HG03460 (cell line): ENCODE measurements around the gene PMM2.
A peak's percentile ranks its signal among the peaks of the same experiment; 100 is the strongest.

ENCODE experiments used
- ATAC-seq: cut with Tn5 transposase; IDR thresholded peaks from one replicate; pipeline ENCODE4 v1.9.1; 2021; ENCODE audit not compliant: unreplicated experiment

PMM2 gene

GRCh38 chr16:8885674-8886592 lies 88.3 kb downstream of the PMM2 start:
- ATAC-seq, result no peak

DNA sequence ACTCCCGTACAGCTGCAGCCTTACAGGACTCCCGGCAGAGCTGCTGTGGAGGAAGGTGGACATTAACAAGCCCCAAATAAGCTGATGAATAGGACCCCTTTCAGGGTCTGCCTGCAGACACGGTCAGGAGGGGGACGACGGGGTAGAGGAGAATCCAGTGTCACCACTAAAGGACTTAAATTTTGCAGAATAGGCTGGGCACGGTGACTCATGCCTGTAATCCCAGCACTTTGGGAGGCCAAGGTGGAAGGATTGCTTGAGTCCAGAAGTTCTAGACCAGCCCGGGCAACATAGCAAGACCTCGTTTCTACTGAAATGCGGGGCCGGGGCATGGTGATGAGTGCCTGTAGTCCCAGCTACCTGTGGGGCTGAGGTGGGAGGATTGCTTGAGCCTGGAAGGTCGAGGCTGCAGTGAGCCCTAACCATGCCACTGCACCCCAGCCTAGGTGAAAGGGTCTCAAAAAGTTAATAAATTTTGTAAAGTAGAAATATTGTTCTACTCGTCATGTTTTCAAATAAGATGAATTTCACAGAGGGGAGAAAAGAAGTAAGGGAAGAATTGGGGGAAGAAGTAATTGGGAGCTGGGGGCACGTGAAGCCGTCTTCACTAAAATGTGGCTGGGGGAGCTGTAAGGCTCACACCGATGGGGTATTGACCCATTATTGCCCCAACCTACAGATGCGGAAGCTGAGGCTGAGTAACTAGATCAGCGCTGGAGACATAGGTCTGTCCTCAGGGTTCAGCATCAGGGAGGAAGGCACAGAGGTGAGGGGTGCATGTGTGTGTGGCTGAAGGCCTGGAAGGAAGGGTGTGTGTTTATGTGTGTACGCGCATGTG lies 89.2 kb downstream of the PMM2 start:
- ATAC-seq, result no peak

GRCh38 chr16:8887431-8887765 lies 89.8 kb downstream of the PMM2 start:
- ATAC-seq, result no peak

- ATAC-seq, result no peak
Observed at GRCh38 chr16:8887952-8888560, 90.4 kb downstream of the PMM2 start.

DNA sequence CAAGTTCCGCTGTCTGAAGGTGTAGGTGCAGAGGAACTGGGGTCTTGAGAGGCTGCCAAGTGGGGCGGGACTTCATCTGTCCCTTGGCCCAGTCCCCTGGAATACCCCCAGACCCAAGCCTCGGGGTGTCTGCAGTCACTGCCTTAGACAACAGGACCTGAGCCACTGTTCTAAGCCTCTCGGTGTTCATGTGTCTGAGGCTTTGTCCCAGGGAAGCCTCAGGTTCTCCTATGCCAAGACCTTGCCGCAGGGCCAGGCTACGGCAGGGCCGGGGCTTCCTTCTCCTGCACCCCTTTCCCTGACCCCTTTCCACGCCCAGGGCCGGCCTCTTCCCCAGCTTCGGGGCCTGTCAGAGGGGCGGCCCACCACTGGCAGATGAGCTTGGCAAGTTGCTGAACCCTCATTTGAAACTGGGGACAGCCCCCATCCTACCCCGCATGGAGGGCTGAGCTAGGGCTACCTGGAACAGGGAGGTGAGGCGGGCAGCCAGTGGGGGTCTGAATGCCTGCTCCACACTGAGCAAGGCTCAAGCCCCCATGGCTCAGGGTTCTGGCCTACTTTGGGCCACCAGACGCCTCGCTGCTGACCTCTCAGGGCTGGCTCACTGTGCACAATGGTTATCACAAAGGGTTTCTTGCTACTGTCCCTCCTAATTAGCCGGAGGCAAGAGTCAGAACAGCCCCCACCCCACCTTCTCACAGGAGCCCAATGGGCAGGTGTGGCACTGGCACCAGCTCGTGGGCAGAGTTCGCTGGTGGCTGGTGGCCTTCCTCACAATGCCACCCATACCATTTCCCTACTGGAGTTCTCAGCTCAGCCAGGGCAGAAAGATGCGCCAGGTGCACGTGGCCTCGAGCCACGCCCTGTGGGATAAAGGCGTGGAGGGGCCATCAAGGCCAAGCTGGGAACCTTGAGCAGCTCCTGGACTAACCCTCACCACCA lies 91.6 kb downstream of the PMM2 start:
- ATAC-seq, result no peak

GRCh38 chr16:8889893-8890548 lies 92.4 kb downstream of the PMM2 start:
- no peak for ATAC-seq

DNA sequence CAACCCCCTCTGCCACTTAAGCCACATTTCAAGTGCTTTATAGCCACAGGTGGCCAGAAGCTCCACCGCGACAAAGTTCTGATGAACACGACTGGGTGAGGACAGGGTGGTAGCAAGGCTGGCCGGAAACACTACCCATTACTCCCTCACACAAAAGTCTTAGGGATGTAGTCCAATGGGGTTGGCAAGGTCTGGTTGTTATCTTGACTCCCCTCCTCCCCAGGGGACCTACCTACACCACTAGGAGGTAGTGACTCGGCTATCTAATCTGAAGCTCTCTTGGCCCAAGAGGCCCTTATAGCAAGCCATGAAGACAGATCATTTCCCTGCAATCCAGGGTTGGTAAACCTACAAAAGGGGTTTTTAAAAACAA lies 92.9 kb downstream of the PMM2 start:
- ATAC-seq, result no peak

- peak; percentile 20 for ATAC-seq
Observed at GRCh38 chr16:8892101-8892575, 94.5 kb downstream of the PMM2 start.

DNA sequence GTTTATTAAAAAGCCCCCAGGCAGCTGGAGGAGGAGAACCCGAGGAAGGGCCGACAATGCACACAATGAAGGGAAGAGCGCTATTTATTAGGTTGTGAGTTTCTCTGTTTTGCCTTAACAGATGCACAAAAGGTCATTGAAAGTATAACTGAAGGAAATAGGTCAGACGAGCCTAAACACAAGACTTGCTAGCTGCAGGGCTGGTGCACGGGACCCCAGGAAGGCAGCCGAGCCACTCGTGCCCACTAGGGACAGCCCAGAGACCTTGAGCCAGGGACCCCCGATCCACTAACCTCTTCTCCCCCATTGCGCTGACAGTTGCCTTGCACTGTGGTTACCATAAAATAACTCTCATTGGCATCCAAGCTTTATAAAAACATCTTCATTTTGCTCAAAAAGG lies 95.8 kb downstream of the PMM2 start:
- no peak for ATAC-seq

DNA sequence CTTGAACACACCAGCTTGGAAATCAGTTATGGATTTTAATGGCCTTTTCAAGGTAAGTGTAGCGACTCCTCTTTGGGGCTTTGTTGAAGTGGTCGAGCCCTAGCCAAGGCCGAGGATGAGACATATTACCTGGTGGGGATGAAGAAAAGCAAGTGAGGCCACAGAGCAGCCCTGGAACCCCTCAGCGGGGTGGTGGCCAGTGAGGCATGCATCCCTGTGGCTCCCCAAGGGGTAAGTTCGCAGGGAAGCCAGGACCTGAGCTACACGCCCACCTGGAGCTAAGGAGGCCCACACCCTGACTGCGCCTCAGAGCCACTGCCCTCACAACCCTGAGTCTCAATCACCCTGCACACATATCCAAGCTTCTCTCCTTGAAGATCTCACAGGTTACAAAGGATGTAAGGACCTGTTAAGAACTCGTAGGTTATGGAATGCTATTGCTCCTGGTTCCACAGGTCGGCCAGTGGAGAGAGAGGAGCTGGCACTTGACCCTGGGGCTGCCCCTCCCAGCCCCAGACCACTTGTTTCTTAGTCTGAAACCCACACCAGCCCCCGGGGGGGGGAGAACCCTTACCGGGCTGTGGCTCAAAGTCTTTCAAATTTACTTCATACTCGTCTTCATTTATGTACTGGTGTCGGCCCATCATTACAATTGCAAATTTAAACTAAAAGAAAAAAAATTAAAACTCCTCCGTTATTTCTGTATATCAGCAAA lies 96.5 kb downstream of the PMM2 start:
- no peak for ATAC-seq

GRCh38 chr16:8894736-8895334 lies 97.2 kb downstream of the PMM2 start:
- no peak for ATAC-seq

DNA sequence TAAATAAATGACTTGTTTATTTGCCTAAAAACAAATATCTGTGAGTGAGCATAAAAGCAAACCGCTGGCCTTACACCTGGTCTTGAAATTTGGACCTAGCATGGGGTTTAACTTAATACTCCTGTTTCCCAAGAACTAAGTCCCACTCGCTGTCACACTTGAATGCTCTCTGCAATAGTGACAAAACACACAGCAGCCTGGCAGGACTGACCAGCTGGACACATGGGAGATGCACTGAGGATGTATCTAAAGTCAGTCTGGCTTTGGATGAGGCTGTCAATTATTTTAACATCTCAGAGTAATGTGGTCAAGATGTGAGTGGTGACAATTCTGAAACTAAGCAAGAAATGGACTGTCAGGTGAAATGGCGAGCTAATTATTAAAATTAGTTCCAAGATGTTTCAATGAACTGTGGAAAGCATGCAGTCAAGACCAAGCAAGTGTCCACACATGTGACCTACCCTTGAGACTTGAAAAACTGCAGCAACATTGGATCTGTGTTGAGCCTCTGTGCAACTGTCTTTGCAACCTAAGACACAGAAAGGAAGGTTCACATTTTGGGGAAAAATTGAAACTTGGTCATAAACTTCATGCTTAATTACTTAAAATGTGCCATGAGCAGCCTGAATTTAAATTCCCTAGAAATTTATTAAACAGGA lies 101.2 kb downstream of the PMM2 start:
- ATAC-seq, result no peak
